SU-DHL-6 (cell line): Measurements from ENCODE around the gene CMTM3.

Source experiments
- H2AFZ ChIP-seq: fragments of 200-600 bp; sonication (generic); 2 replicates; pipeline ENCODE4 v1.6.1; 2014; ENCODE audit warnings: low read depth, mild to moderate bottlenecking, moderate library complexity, mixed read lengths, antibody characterized with exemption, low read length; ENCODE audit not compliant: severe bottlenecking
- H3F3A ChIP-seq: fragments of 200-600 bp; shearing (Covaris generic); 2 replicates; pipeline ENCODE4 v1.6.0; 2016; ENCODE audit warnings: antibody characterized with exemption, mild to moderate bottlenecking; ENCODE audit not compliant: insufficient read depth
- H3K27ac ChIP-seq: fragments of 200-600 bp; sonication (generic); 2 replicates; pipeline ENCODE4 v1.5.1; 2016; ENCODE audit warnings: low read depth, mild to moderate bottlenecking, low read length, moderate library complexity, mixed read lengths
- H3K27me3 ChIP-seq: fragments of 200-600 bp; sonication (generic), shearing (Covaris generic); 2 replicates; pipeline ENCODE4 v1.6.0; 2014; ENCODE audit warnings: mild to moderate bottlenecking, low read length
- H3K36me3 ChIP-seq: fragments of 200-600 bp; sonication (generic); 2 replicates; pipeline ENCODE4 v1.6.1; 2014; ENCODE audit warnings: mild to moderate bottlenecking, low read length, mixed read lengths
- H3K4me2 ChIP-seq: fragments of 300-600, 200-600 bp; shearing (Covaris generic), sonication (generic); 2 replicates; pipeline ENCODE4 v1.6.0; 2014; ENCODE audit warnings: low read length, low read depth, mild to moderate bottlenecking; ENCODE audit not compliant: poor library complexity, severe bottlenecking
- H3K4me3 ChIP-seq: fragments of 200-600 bp; sonication (generic); 2 replicates; pipeline ENCODE4 v1.5.1; 2014; ENCODE audit warnings: antibody characterized with exemption, low read length, mild to moderate bottlenecking, mixed read lengths; ENCODE audit not compliant: insufficient read depth, poor library complexity, severe bottlenecking
- H3K79me2 ChIP-seq: fragments of 200-600 bp; sonication (generic); 2 replicates; pipeline ENCODE4 v1.6.1; 2014; ENCODE audit warnings: mild to moderate bottlenecking, low read length, moderate library complexity; ENCODE audit not compliant: insufficient read depth
- H3K9ac ChIP-seq: fragments of 200-600 bp; sonication (generic); 2 replicates; pipeline ENCODE4 v1.7.0; 2014; ENCODE audit warnings: mild to moderate bottlenecking, low read length
- H3K9me2 ChIP-seq: fragments of 200-600 bp; sonication (generic); replicated peaks from 2 replicates; pipeline ENCODE4 v1.6.1; 2014; ENCODE audit warnings: low read length; ENCODE audit not compliant: insufficient read depth
- H3K9me3 ChIP-seq: fragments of 200-600 bp; sonication (generic); 2 replicates; pipeline ENCODE4 v1.6.1; 2014; ENCODE audit warnings: low read length, mixed read lengths; ENCODE audit not compliant: insufficient read depth
- H4K20me1 ChIP-seq: fragments of 200-600 bp; sonication (generic); 2 replicates; pipeline ENCODE4 v1.6.1; 2014; ENCODE audit warnings: low read depth, mild to moderate bottlenecking, antibody characterized with exemption, low read length, moderate library complexity, mixed read lengths
- CTCF ChIP-seq: fragments of 200-600 bp; sonication (generic); IDR thresholded peaks from one replicate; pipeline ENCODE4 v1.5.1; 2017; ENCODE audit warnings: antibody characterized with exemption, mild to moderate bottlenecking, low read length, moderate library complexity; ENCODE audit not compliant: insufficient read depth, poor library complexity, severe bottlenecking
- EZH2phosphoT487 ChIP-seq: fragments of 200-600 bp; sonication (generic), shearing (Covaris generic); conservative IDR thresholded peaks from 2 replicates; pipeline ENCODE4 v1.6.1; 2018; ENCODE audit warnings: mild to moderate bottlenecking, antibody characterized with exemption, low read length, moderate library complexity, mixed read lengths

The CMTM3 gene

GRCh38 chr16:66612422-66612821 is 7.9 kb downstream of the CMTM3 start:
- no peaks in the 10 kb centered on the region for H4K20me1 ChIP-seq

GRCh38 chr16:66614161-66614802 is 9.8 kb downstream of the CMTM3 start:
- Histone ChIP-seq H3K9ac (no peak overlapping the region), H3K27ac (no peak overlapping the region), H3K4me2 (no peak overlapping the region), H4K20me1 (no peaks in the 10 kb centered on the region), H3K79me2 (no peaks in the 10 kb centered on the region), H3F3A (no peaks in the 10 kb centered on the region), H2AFZ (no peak overlapping the region), H3K9me2 (no peaks in the 10 kb centered on the region), H3K9me3 (no peaks in the 10 kb centered on the region), H3K27me3 (no peaks in the 10 kb centered on the region), H3K36me3 (no peaks in the 10 kb centered on the region), H3K4me3 (no peak overlapping the region)
- TF ChIP-seq CTCF, result no peak
- TF ChIP-seq EZH2phosphoT487, result no peak

More at GRCh38 chr16:66612422-66612821, 7.9 kb downstream of the CMTM3 start:
- TF ChIP-seq CTCF, result no peak
- TF ChIP-seq EZH2phosphoT487, result no peak
- no peak overlapping the region for H3K9ac ChIP-seq
- H3K4me2 ChIP-seq, result no peak overlapping the region
- H3F3A ChIP-seq, result no peaks in the 10 kb centered on the region
- no peaks in the 10 kb centered on the region for H3K27me3 ChIP-seq
- no peak overlapping the region for H3K27ac ChIP-seq
- H3K9me2 ChIP-seq, result no peaks in the 10 kb centered on the region
- H2AFZ ChIP-seq, result no peak overlapping the region
- H3K36me3 ChIP-seq, result no peaks in the 10 kb centered on the region
- H3K4me3 ChIP-seq, result no peak overlapping the region
- H3K79me2 ChIP-seq, result no peaks in the 10 kb centered on the region
- H3K9me3 ChIP-seq, result no peaks in the 10 kb centered on the region

GRCh38 chr16:66616169-66616568 is 11.7 kb downstream of the CMTM3 start:
- Histone ChIP-seq H3K4me2 (no peak overlapping the region), H4K20me1 (no peaks in the 10 kb centered on the region), H3F3A (no peaks in the 10 kb centered on the region), H3K9me3 (no peaks in the 10 kb centered on the region), H3K36me3 (no peaks in the 10 kb centered on the region), H2AFZ (no peak overlapping the region), H3K27me3 (no peaks in the 10 kb centered on the region), H3K9me2 (no peaks in the 10 kb centered on the region), H3K79me2 (no peaks in the 10 kb centered on the region), H3K27ac (no peak overlapping the region), H3K4me3 (no peak overlapping the region), H3K9ac (no peak overlapping the region)
- TF ChIP-seq CTCF (no peak), EZH2phosphoT487 (no peak)
